Lower lobe of right lung (tissue), 2 donors: Measurements from ENCODE around the gene DNM3. TPM values are rescaled to one million over a fixed set of nuclear protein-coding genes. Genes with fewer than 3 reads are reported as not detected.

ENCODE experiments used
- ATAC-seq, 2 donors: fragments of 200-7000 bp; cut with Tn5 transposase; one replicate each; pipeline ENCODE4 v1.9.1; 2020 to 2022; ENCODE audit warnings: mild to moderate bottlenecking in 2 of 2, moderate library complexity in 2 of 2
- DNase-seq: peaks from one replicate; pipeline ENCODE4 v3.0.0-alpha.2; 2020
- H3K27ac ChIP-seq: fragments of 200-600 bp; one replicate; pipeline ENCODE4 v1.8.0; 2022
- H3K27me3 ChIP-seq: fragments of 200-600 bp; one replicate; pipeline ENCODE4 v1.8.0; 2022; ENCODE audit warnings: low read depth
- H3K36me3 ChIP-seq: fragments of 200-600 bp; one replicate; pipeline ENCODE4 v1.8.0; 2022; ENCODE audit warnings: mild to moderate bottlenecking
- H3K4me1 ChIP-seq: fragments of 200-600 bp; one replicate; pipeline ENCODE4 v1.8.0; 2022
- H3K4me3 ChIP-seq: fragments of 200-600 bp; one replicate; pipeline ENCODE4 v1.8.0; 2022; ENCODE audit warnings: mild to moderate bottlenecking
- H3K9me3 ChIP-seq: fragments of 200-600 bp; one replicate; pipeline ENCODE4 v1.8.0; 2022
- intact Hi-C: fragments of 100-400 bp; cut with DNase I; formaldehyde crosslinking; loops from one replicate; pipeline ENCODE4 v1.11.0; 2022
- total RNA-seq: library from RNA; stranded (reverse); fragmentation: NEBNext Ultra II Directional; extraction: Animal tissue kit (Norgen Biotek cat#: 25700); gene quantifications from one replicate; pipeline ENCODE4 v1.2.1, GENCODE V29; 2021
- TF ChIP-seq, protein P1 (sequence below): fragments of 200-600 bp; IDR thresholded peaks from one replicate; pipeline ENCODE4 v1.8.0; 2022; ENCODE audit warnings: antibody characterized with exemption, mild to moderate bottlenecking
- donor health status: DM: no; HTN: yes; CAD: no; lungs with severe emphysema.

DNM3 gene
- total RNA-seq, 1 donor from 2014 or later, result 12.4 TPM

DNA sequence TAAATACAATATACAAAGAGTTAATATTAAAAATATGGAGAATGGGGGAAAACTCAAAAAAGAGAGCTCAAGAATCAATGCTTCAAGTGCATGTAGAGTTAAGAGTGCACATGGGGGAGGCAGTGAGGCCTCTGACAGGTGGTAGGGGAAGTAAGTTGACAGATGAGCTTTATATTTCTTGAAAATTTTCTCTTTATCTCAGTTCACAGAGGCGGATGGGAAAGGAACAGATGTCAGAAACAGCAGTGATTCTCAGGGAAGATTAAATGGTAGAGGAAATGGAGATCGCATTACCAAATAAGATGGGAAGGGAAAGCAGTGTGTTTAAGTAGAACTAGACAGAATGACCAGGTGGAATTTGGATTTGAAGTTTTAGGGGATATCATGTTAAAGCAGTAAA, 379.1 kb downstream of the DNM3 start:
- intact Hi-C loops, result no loop called here
- no peaks in the 10 kb centered on the region for H3K27me3 ChIP-seq
- H3K4me3 ChIP-seq, result no peak overlapping the region
- H3K27ac ChIP-seq, result no peak overlapping the region
- H3K9me3 ChIP-seq, result no peaks in the 10 kb centered on the region
- peaks cover 3% of the 10 kb centered on the region for H3K4me1 ChIP-seq
- DNase-seq, result no peak
- no peaks in the 10 kb centered on the region for H3K36me3 ChIP-seq
- TF ChIP-seq, protein P1, sequence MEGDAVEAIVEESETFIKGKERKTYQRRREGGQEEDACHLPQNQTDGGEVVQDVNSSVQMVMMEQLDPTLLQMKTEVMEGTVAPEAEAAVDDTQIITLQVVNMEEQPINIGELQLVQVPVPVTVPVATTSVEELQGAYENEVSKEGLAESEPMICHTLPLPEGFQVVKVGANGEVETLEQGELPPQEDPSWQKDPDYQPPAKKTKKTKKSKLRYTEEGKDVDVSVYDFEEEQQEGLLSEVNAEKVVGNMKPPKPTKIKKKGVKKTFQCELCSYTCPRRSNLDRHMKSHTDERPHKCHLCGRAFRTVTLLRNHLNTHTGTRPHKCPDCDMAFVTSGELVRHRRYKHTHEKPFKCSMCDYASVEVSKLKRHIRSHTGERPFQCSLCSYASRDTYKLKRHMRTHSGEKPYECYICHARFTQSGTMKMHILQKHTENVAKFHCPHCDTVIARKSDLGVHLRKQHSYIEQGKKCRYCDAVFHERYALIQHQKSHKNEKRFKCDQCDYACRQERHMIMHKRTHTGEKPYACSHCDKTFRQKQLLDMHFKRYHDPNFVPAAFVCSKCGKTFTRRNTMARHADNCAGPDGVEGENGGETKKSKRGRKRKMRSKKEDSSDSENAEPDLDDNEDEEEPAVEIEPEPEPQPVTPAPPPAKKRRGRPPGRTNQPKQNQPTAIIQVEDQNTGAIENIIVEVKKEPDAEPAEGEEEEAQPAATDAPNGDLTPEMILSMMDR, result no peak
- no peak for ATAC-seq

DNA sequence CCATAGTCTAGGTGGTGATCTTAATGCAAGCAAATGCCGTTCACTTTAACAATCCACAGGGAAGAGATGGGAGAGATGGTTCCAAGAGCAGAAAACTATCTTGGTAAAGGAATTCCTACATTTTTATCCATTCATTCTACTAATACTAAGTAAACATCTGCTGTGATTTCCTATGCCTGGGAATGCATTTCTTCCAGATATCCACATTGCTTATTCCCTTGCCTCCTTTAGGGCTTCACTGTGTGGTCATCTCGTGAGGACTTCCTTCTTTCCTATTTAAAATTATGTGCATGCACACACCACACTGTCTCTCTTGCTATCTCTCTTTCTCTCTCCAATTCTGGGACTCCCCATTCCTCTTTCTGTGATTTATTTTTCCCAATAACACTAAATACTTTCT, 380.1 kb downstream of the DNM3 start:
- H3K27me3 ChIP-seq, result no peaks in the 10 kb centered on the region

DNA sequence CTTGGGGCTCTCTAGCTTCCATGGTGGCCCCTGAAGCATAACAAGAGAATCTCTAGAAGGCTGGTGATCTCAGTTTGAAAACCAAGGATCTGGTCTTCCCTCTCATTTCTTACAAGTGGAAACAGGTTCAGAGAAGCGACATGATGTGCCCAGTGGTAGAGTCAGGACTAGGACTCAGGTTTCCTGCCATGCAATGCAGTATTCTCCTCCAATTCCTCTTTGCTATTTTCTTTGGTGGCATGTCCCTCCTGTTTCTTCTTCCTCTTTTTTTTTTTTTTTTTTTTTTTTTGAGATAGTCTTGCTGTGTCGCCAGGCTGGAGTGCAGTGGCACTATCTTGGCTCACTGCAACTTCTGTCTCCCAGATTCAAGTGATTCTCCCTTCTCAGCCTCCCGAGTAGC, 383.6 kb downstream of the DNM3 start:
- intact Hi-C loops, result no loop called here
- TF ChIP-seq, protein P1, result no peak
- no peak for DNase-seq

More for the DNA sequence above, 380.1 kb downstream of the DNM3 start:
- no peaks in the 10 kb centered on the region for H3K9me3 ChIP-seq
- H3K4me3 ChIP-seq, result no peak overlapping the region
- DNase-seq, result no peak
- TF ChIP-seq, protein P1, result no peak
- H3K36me3 ChIP-seq, result no peaks in the 10 kb centered on the region
- peaks cover 3% of the 10 kb centered on the region for H3K4me1 ChIP-seq
- no peak for ATAC-seq
- no peak overlapping the region for H3K27ac ChIP-seq
- intact Hi-C loops, result no loop called here

DNA sequence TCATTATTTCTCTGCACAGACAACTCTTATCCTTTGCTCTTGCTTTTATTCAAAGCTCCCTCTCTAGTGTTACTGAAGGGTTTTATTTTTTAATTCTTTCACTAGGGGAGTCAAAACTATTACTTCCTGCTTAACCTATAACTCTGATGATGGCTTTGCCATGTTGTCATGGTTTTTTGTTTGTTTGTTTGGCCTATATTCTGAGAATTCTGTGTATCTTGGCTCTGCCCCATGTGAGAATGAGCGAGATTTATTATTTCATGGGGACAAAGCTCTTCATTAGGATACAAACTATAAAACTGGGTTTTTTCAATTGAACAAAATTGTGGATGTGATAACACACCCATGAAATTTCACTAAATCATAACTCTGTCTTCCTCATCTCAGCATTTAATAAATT, 388.6 kb downstream of the DNM3 start:
- Histone ChIP-seq H3K4me3 (no peak overlapping the region), H3K27ac (no peak overlapping the region), H3K4me1 (no peaks in the 10 kb centered on the region), H3K9me3 (no peaks in the 10 kb centered on the region), H3K27me3 (no peaks in the 10 kb centered on the region), H3K36me3 (no peaks in the 10 kb centered on the region)
- DNase-seq (no peak), ATAC-seq (no peak)
- TF ChIP-seq, protein P1, result no peak
- intact Hi-C loops, result no loop called here

More for the DNA sequence above, 383.6 kb downstream of the DNM3 start:
- no peak overlapping the region for H3K4me3 ChIP-seq
- H3K36me3 ChIP-seq, result no peaks in the 10 kb centered on the region
- H3K27me3 ChIP-seq, result no peaks in the 10 kb centered on the region
- H3K9me3 ChIP-seq, result no peaks in the 10 kb centered on the region
- H3K4me1 ChIP-seq, result peaks cover 3% of the 10 kb centered on the region
- no peak for ATAC-seq
- H3K27ac ChIP-seq, result no peak overlapping the region

DNA sequence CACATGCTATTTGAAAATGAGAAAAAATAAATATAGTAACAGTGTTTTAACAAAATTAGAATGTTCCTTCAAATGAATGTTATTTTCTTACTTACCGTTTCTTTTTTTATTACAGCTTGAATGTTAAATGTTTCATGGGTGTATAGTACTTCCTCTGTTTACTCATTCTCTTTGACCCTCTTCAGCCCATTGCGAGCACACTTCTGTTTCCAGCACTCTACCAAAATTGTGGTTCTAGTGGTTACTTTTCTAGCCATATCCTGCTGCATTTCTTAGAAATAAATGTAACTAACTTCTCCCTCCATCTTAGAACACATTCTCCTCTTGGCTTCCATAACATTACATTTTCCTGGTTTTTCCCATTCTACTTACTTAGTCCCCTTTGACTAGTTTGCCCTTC, 389.2 kb downstream of the DNM3 start:
- Histone ChIP-seq H3K4me1 (no peaks in the 10 kb centered on the region), H3K27ac (no peak overlapping the region), H3K27me3 (no peaks in the 10 kb centered on the region), H3K36me3 (no peaks in the 10 kb centered on the region), H3K9me3 (no peaks in the 10 kb centered on the region), H3K4me3 (no peak overlapping the region)
- intact Hi-C loops, result no loop called here
- TF ChIP-seq, protein P1, result no peak
- ATAC-seq, result no peak
- DNase-seq, result no peak

DNA sequence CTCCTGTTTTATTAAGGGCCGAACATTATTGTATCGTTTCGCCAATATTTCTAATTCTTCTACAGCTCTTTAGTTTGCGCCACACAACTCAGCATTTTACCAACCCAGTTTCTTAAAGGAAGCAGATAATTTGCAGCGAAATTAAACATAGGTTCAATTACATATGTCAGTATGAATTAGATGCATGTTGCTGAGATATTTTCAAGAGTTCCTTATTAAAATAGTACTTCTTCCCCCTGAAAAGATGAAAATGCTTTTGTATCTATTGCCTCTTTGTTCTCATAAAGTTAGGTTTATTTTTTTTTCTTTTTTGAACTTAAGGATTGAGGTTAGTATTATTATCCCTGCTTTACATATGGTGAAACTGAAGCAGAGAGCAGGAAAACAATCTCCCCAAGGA, 395.7 kb downstream of the DNM3 start:
- no peak for DNase-seq
- no peak for ATAC-seq
- TF ChIP-seq, protein P1, result no peak
- Histone ChIP-seq H3K9me3 (no peaks in the 10 kb centered on the region), H3K4me1 (no peaks in the 10 kb centered on the region), H3K4me3 (no peak overlapping the region), H3K36me3 (no peaks in the 10 kb centered on the region), H3K27me3 (no peaks in the 10 kb centered on the region), H3K27ac (no peak overlapping the region)
- intact Hi-C loops, result no loop called here
